GM21825 (cell line): ENCODE measurements around the gene FAM76B.

Experiments
- ATAC-seq: cut with Tn5 transposase; IDR thresholded peaks from one replicate; pipeline ENCODE4 v1.9.1; 2021; ENCODE audit warnings: mild to moderate bottlenecking, moderate library complexity; ENCODE audit not compliant: unreplicated experiment

FAM76B gene

GRCh38 chr11:95792700-95793099, 3.1 kb upstream of the FAM76B start:
- ATAC-seq = no peak

- ATAC-seq = no peak
Observed at GRCh38 chr11:95792200-95792599, 2.6 kb upstream of the FAM76B start.

- no peak for ATAC-seq
Observed at GRCh38 chr11:95791709-95792033, 2.1 kb upstream of the FAM76B start.

GRCh38 chr11:95790933-95791708, 1.5 kb upstream of the FAM76B start:
- no peak for ATAC-seq

- ATAC-seq = peak; percentile 64
Observed at GRCh38 chr11:95790123-95790932, 746 bp upstream of the FAM76B start, which contains the start of gene CEP57. TSS of gene CEP57 (plus strand) at chr11:95790498. CDS start at chr11:95790699, 201 bp downstream.

- no peak for ATAC-seq
Observed at GRCh38 chr11:95788921-95789505, 569 bp downstream of the FAM76B start.

- ATAC-seq = no peak
Observed at GRCh38 chr11:95780544-95780943, 9.0 kb downstream of the FAM76B start.

- ATAC-seq = no peak
Observed at GRCh38 chr11:95778699-95779098, 10.9 kb downstream of the FAM76B start.

GRCh38 chr11:95776859-95777258, 12.7 kb downstream of the FAM76B start:
- ATAC-seq = no peak

- ATAC-seq = no peak
Observed at GRCh38 chr11:95768521-95768920, 21.1 kb downstream of the FAM76B start.

GRCh38 chr11:95767498-95767897, 22.1 kb downstream of the FAM76B start:
- no peak for ATAC-seq

GRCh38 chr11:95766701-95767100, 22.9 kb downstream of the FAM76B start:
- no peak for ATAC-seq

- ATAC-seq = no peak
Observed at GRCh38 chr11:95764267-95764898, 25.2 kb downstream of the FAM76B start.

GRCh38 chr11:95762534-95762933, 27.0 kb downstream of the FAM76B start:
- ATAC-seq = no peak

- ATAC-seq = no peak
Observed at GRCh38 chr11:95760941-95761340, 28.6 kb downstream of the FAM76B start.

GRCh38 chr11:95751515-95751914, 38.1 kb downstream of the FAM76B start:
- ATAC-seq = no peak

- no peak for ATAC-seq
Observed at GRCh38 chr11:95750101-95750500, 39.5 kb downstream of the FAM76B start.

GRCh38 chr11:95739108-95739938, 50.3 kb downstream of the FAM76B start:
- ATAC-seq = no peak

- ATAC-seq = no peak
Observed at GRCh38 chr11:95736809-95737208, 52.8 kb downstream of the FAM76B start.

- no peak for ATAC-seq
Observed at GRCh38 chr11:95736355-95736754, 53.2 kb downstream of the FAM76B start.
